Measurements from ENCODE around the gene ARL6IP6. TPM values are rescaled to one million over a fixed set of nuclear protein-coding genes. Genes with fewer than 3 reads are reported as not detected.

ARL6IP6 gene
- total and polyA plus RNA-seq, 2 of the 13 experiments (the other 11 are each of a cell fraction or from before 2014, with no cell fraction given): 45.0 to 65.9 TPM

GRCh38 chr2:152718076-152718908, at the start of gene ARL6IP6 (continued):
- peak; percentile 10 for TF ChIP-seq ZHX2 (IDR thresholded peaks at IDR 0.05; ENCODE audit: low read depth)
- no peak for TF ChIP-seq ZHX2 (CRISPR knock-in tag; IDR thresholded peaks at IDR 0.05; ENCODE audit: borderline replicate concordance)
- peak; percentile 41; the same call in 1 of the 2 replicates for TF ChIP-seq HIC2 (CRISPR knock-in tag; IDR thresholded peaks at IDR 0.05; ENCODE audit: low read depth)
- TF ChIP-seq ZNF768 (CRISPR knock-in tag; IDR thresholded peaks at IDR 0.05): peak; percentile 44; the same call in 1 of the 2 replicates
- TF ChIP-seq SETDB1 (CRISPR knock-in tag; IDR thresholded peaks at IDR 0.05; ENCODE audit: borderline replicate concordance): no peak
- no peak for TF ChIP-seq MIER2 (CRISPR knock-in tag; IDR thresholded peaks at IDR 0.05)
- no peak for TF ChIP-seq HDAC6 (IDR thresholded peaks at IDR 0.05; ENCODE audit: low read depth, low read length)
- TF ChIP-seq THYN1 (CRISPR knock-in tag; IDR thresholded peaks at IDR 0.05; ENCODE audit: borderline replicate concordance, low read depth): peak; percentile 87; the same call in 1 of the 2 replicates
- TF ChIP-seq ZBTB4 (CRISPR knock-in tag; IDR thresholded peaks at IDR 0.05; ENCODE audit: borderline replicate concordance): no peak
- no peak for TF ChIP-seq RORA (CRISPR knock-in tag; IDR thresholded peaks at IDR 0.05)
- TF ChIP-seq ESRRA (CRISPR knock-in tag; IDR thresholded peaks at IDR 0.05; ENCODE audit: low read depth): peak; percentile 74; the same call in 1 of the 2 replicates
- no peak for TF ChIP-seq RFX3 (CRISPR knock-in tag; IDR thresholded peaks at IDR 0.05)
- TF ChIP-seq SP140L (CRISPR knock-in tag; IDR thresholded peaks at IDR 0.05; ENCODE audit: borderline replicate concordance): no peak
- peak; percentile 96; the same call in 1 of the 2 replicates for TF ChIP-seq ZNF598 (CRISPR knock-in tag; IDR thresholded peaks at IDR 0.05; ENCODE audit: borderline replicate concordance)
- no peak for TF ChIP-seq ZMAT5 (CRISPR knock-in tag; IDR thresholded peaks at IDR 0.05; ENCODE audit: borderline replicate concordance, low read depth)
- peak; percentile 19; the same call in 1 of the 2 replicates for TF ChIP-seq KLF6 (CRISPR knock-in tag; IDR thresholded peaks at IDR 0.05)
